Astrocyte (in vitro differentiated cells and primary cell): ENCODE results near the gene UBE2QL1. TPM values are rescaled to one million over a fixed set of nuclear protein-coding genes. Genes with fewer than 3 reads are reported as not detected.

Source experiments
- DNase-seq: peaks from one replicate; pipeline ENCODE4 v3.0.0-alpha.2; 2010; ENCODE audit warnings: low read depth
- FAIRE-seq: peaks from 2 replicates; lab custom pipeline; 2011; peaks lifted over from hg19 to GRCh38; lab: Jason Lieb, UNC
- H2AFZ ChIP-seq: 2 replicates; pipeline ENCODE4 v1.6.0; 2012; ENCODE audit warnings: low read depth, low read length, inconsistent platforms
- H3K27ac ChIP-seq: 2 replicates; pipeline ENCODE4 v1.5.1; 2011; ENCODE audit warnings: low read depth, low read length, inconsistent platforms
- H3K27me3 ChIP-seq: 2 replicates; pipeline ENCODE4 v1.6.0; 2011; ENCODE audit warnings: low read length, inconsistent platforms; ENCODE audit not compliant: insufficient read depth
- H3K36me3 ChIP-seq: 2 replicates; pipeline ENCODE4 v1.5.1; 2011; ENCODE audit warnings: low read length, inconsistent platforms; ENCODE audit not compliant: insufficient read depth
- H3K4me1 ChIP-seq: 2 replicates; pipeline ENCODE4 v1.5.1; 2011; ENCODE audit warnings: low read length, inconsistent platforms; ENCODE audit not compliant: insufficient read depth
- H3K4me2 ChIP-seq: 2 replicates; pipeline ENCODE4 v1.6.0; 2012; ENCODE audit warnings: low read length, inconsistent platforms
- H3K4me3 ChIP-seq: 2 replicates; pipeline ENCODE4 v1.5.1; 2011; ENCODE audit warnings: low read depth, mild to moderate bottlenecking, low read length, inconsistent platforms; ENCODE audit not compliant: insufficient read depth
- H3K79me2 ChIP-seq: 2 replicates; pipeline ENCODE4 v1.6.0; 2012; ENCODE audit warnings: mild to moderate bottlenecking, low read length, inconsistent platforms; ENCODE audit not compliant: insufficient read depth
- H3K9ac ChIP-seq: 2 replicates; pipeline ENCODE4 v1.6.0; 2012; ENCODE audit warnings: mild to moderate bottlenecking, low read length, inconsistent platforms
- H3K9me3 ChIP-seq: 2 replicates; pipeline ENCODE4 v1.5.1; 2012; ENCODE audit warnings: low read depth, mild to moderate bottlenecking, low read length, inconsistent platforms; ENCODE audit not compliant: insufficient read depth
- H4K20me1 ChIP-seq: 2 replicates; pipeline ENCODE4 v1.6.0; 2012; ENCODE audit warnings: low read length, inconsistent platforms; ENCODE audit not compliant: insufficient read depth
- H3K27ac Mint-ChIP-seq: one replicate; pipeline ENCODE4 v1.8.0; 2021; ENCODE audit warnings: mild to moderate bottlenecking, mixed read lengths; ENCODE audit not compliant: unreplicated experiment
- H3K27me3 Mint-ChIP-seq: one replicate; pipeline ENCODE4 v1.8.0; 2021; ENCODE audit warnings: low read depth, mixed read lengths; ENCODE audit not compliant: unreplicated experiment
- H3K36me3 Mint-ChIP-seq: one replicate; pipeline ENCODE4 v1.8.0; 2021; ENCODE audit warnings: low read depth, mixed read lengths; ENCODE audit not compliant: unreplicated experiment
- H3K4me1 Mint-ChIP-seq: one replicate; pipeline ENCODE4 v1.8.0; 2021; ENCODE audit warnings: low read depth, mixed read lengths; ENCODE audit not compliant: unreplicated experiment
- H3K4me3 Mint-ChIP-seq: one replicate; pipeline ENCODE4 v1.8.0; 2021; ENCODE audit warnings: mild to moderate bottlenecking, moderate library complexity, mixed read lengths; ENCODE audit not compliant: unreplicated experiment
- H3K9me3 Mint-ChIP-seq: one replicate; pipeline ENCODE4 v1.8.0; 2021; ENCODE audit warnings: mild to moderate bottlenecking, mixed read lengths; ENCODE audit not compliant: unreplicated experiment
- CTCF ChIP-seq: IDR thresholded peaks from 2 replicates; pipeline ENCODE4 v1.5.1; 2011; ENCODE audit warnings: low read depth, mild to moderate bottlenecking, inconsistent platforms, low read length, moderate library complexity; ENCODE audit not compliant: insufficient read depth
- EZH2 ChIP-seq: IDR thresholded peaks from 2 replicates; pipeline ENCODE4 v1.6.1; 2012; ENCODE audit warnings: mild to moderate bottlenecking, low read length, inconsistent platforms; ENCODE audit not compliant: insufficient read depth
- total RNA-seq: library from RNA; stranded (reverse); gene quantifications from 2 replicates; pipeline ENCODE4 v1.2.1, GENCODE V29; 2021

UBE2QL1 gene
- total RNA-seq, 1 donor from 2014 or later = 0.50 TPM

- H3K36me3 ChIP-seq = no peaks in the 10 kb centered on the region
- DNase-seq (no peak), FAIRE-seq (no peak)
- TF ChIP-seq CTCF (no peak), EZH2 (no peak)
- Mint-ChIP-seq H3K27me3 (peaks cover 23% of the 10 kb centered on the region), H3K27ac (no peak overlapping the region), H3K4me3 (no peak overlapping the region), H3K9me3 (no peaks in the 10 kb centered on the region), H3K36me3 (no peaks in the 10 kb centered on the region), H3K4me1 (peaks cover 9% of the 10 kb centered on the region)
- H3K4me3 ChIP-seq = no peak overlapping the region
- H3K9me3 ChIP-seq = no peaks in the 10 kb centered on the region
- no peak overlapping the region for H3K4me2 ChIP-seq
- no peak overlapping the region for H2AFZ ChIP-seq
- no peaks in the 10 kb centered on the region for H4K20me1 ChIP-seq
- no peak overlapping the region for H3K9ac ChIP-seq
- no peaks in the 10 kb centered on the region for H3K79me2 ChIP-seq
- no peaks in the 10 kb centered on the region for H3K27me3 ChIP-seq
- H3K27ac ChIP-seq = no peak overlapping the region
- H3K4me1 ChIP-seq = no peaks in the 10 kb centered on the region
These were observed 48.6 kb downstream of the UBE2QL1 start for GRCh38 chr5:6497262-6497661.

GRCh38 chr5:6498968-6499367, 50.3 kb downstream of the UBE2QL1 start:
- H3K4me2 ChIP-seq = no peak overlapping the region
- H4K20me1 ChIP-seq = no peaks in the 10 kb centered on the region
- no peak for FAIRE-seq
- no peaks in the 10 kb centered on the region for H3K79me2 ChIP-seq
- no peak overlapping the region for H3K4me3 ChIP-seq
- H3K9me3 ChIP-seq = no peaks in the 10 kb centered on the region
- H3K27me3 Mint-ChIP-seq = peaks cover 19% of the 10 kb centered on the region
- H3K27ac Mint-ChIP-seq = no peak overlapping the region
- no peak overlapping the region for H3K9ac ChIP-seq
- no peak overlapping the region for H2AFZ ChIP-seq
- no peaks in the 10 kb centered on the region for H3K9me3 Mint-ChIP-seq
- TF ChIP-seq CTCF (no peak), EZH2 (no peak)
- peaks cover 9% of the 10 kb centered on the region for H3K4me1 Mint-ChIP-seq
- no peaks in the 10 kb centered on the region for H3K36me3 Mint-ChIP-seq
- no peak overlapping the region for H3K27ac ChIP-seq
- DNase-seq = no peak
- H3K4me1 ChIP-seq = no peaks in the 10 kb centered on the region
- no peak overlapping the region for H3K4me3 Mint-ChIP-seq
- no peaks in the 10 kb centered on the region for H3K36me3 ChIP-seq
- no peaks in the 10 kb centered on the region for H3K27me3 ChIP-seq

- peaks cover 4% of the 10 kb centered on the region for H3K27me3 Mint-ChIP-seq
- no peak for DNase-seq
- no peak overlapping the region for H3K27ac Mint-ChIP-seq
- Histone ChIP-seq H3K4me1 (no peaks in the 10 kb centered on the region), H3K4me2 (no peak overlapping the region), H2AFZ (no peak overlapping the region), H3K79me2 (no peaks in the 10 kb centered on the region), H3K27me3 (no peaks in the 10 kb centered on the region), H3K9ac (no peak overlapping the region), H3K27ac (no peak overlapping the region), H3K9me3 (no peaks in the 10 kb centered on the region), H3K36me3 (no peaks in the 10 kb centered on the region), H4K20me1 (no peaks in the 10 kb centered on the region), H3K4me3 (no peak overlapping the region)
- H3K4me3 Mint-ChIP-seq = no peak overlapping the region
- H3K4me1 Mint-ChIP-seq = peaks cover 26% of the 10 kb centered on the region
- H3K9me3 Mint-ChIP-seq = no peaks in the 10 kb centered on the region
- no peak for FAIRE-seq
- TF ChIP-seq CTCF (no peak), EZH2 (no peak)
- no peaks in the 10 kb centered on the region for H3K36me3 Mint-ChIP-seq
These were observed 53.0 kb downstream of the UBE2QL1 start for GRCh38 chr5:6501701-6502100.
